Caki2 (cell line): ENCODE results near the gene NPBWR2. TPM values are rescaled to one million over a fixed set of nuclear protein-coding genes. Genes with fewer than 3 reads are reported as not detected.

Source experiments
- DNase-seq: peaks from one replicate; pipeline ENCODE4 v3.0.0-alpha.2; 2015; ENCODE audit warnings: low read depth
- in situ Hi-C: cut with HindIII; loops from 2 replicates; pipeline ENCODE4 v1.10.0; 2016; ENCODE audit warnings: low sequenced_read_pairs, low pct_unique_long_range_greater_than_20kb, mixed read lengths
- total RNA-seq: library from RNA; depleted of rRNA; stranded (reverse); fragments of >200 nt; shearing (Covaris generic); gene quantifications from 2 replicates; pipeline ENCODE4 v1.2.3, GENCODE V29; 2014; ENCODE audit warnings: low replicate concordance

The NPBWR2 gene
- total RNA-seq, 1 experiment from 2014 or later: not detected

GRCh38 chr20:64069614-64070243 is 37.6 kb downstream of the NPBWR2 start:
- in situ Hi-C loops: no loop called here

DNA sequence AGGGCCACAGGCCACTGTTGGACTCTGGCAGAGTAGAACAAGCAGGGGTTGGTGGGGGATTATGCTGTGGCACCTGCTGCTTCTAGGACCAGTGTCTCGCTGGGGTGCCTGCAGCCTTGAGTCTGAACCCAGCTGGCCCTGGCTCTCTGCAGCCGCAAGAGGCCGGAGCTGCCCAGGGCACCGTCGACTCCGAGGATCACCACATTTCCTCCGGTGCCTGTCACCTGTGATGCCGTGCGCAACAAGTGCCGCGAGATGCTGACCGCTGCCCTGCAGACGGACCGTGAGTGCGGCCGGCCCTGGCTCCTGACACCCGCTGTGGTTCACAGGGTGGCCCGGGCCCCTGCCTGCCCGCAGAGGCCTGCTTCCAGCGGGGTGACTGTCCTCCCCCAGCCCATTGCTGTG is 38.2 kb downstream of the NPBWR2 start:
- DNase-seq: no peak
- in situ Hi-C loops: no loop called here

More at GRCh38 chr20:64069614-64070243, 37.6 kb downstream of the NPBWR2 start:
- DNase-seq: peak; percentile 49

DNA sequence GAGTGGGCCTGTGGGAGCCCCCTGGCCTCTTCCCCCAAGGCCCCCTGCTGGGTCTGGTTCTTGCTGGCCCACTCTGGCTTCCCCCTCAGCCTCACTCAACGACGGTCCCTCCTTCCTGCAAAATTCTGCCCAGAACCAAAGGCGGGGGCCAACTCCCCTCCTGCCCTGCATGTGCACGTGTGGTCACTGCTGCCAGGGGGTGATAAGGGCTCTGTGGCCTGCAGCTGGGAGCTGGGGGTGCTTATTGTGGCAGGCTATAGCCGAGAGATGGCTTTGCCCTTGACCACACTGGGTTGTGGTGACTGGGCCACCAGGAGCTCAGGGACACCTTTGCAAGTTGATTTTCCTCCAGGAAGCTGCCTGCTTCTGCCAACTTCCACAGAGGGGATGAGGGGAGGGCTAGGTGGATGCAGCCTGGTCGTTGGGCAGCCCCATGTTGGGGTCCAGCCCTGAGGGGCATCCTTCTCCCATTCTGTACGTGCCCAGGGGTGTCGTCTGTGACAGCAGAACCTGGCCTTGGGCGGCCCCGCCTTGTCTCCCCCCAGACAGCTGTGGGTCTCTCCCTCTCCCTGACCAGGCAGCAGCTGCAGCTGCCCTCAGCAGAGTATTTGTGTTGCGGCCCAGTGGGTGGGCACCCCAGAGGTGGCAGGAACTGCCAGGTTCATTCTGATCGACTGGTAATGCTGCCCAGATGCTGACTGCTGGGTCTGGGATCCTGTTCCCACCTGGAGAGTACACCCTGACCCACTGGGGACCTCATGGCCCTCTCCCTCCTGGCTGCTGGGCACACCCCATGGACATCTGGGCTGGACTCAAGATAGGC is 38.8 kb downstream of the NPBWR2 start:
- in situ Hi-C loops: no loop called here
- no peak for DNase-seq

- in situ Hi-C loops: no loop called here
- DNase-seq: no peak
These were observed 39.5 kb downstream of the NPBWR2 start for GRCh38 chr20:64067733-64068307.

GRCh38 chr20:64067005-64067632 is 40.2 kb downstream of the NPBWR2 start:
- in situ Hi-C loops: no loop called here
- no peak for DNase-seq

GRCh38 chr20:64065974-64066343 is 41.4 kb downstream of the NPBWR2 start:
- DNase-seq: peak; percentile 91
- in situ Hi-C loops: no loop called here

- no peak for DNase-seq
- in situ Hi-C loops: no loop called here
These were observed 42.0 kb downstream of the NPBWR2 start for GRCh38 chr20:64065062-64065973.

- in situ Hi-C loops: no loop called here
These were observed 43.1 kb downstream of the NPBWR2 start for GRCh38 chr20:64064145-64064698.

GRCh38 chr20:64063389-64064144 is 43.8 kb downstream of the NPBWR2 start:
- in situ Hi-C loops: no loop called here
- DNase-seq: peak; percentile 45

More at GRCh38 chr20:64064145-64064698, 43.1 kb downstream of the NPBWR2 start:
- DNase-seq: peak; percentile 62

GRCh38 chr20:64062596-64063388 is 44.6 kb downstream of the NPBWR2 start, which contains the start of gene TCEA2:
TCEA2 (plus strand) TSS chr20:64063198; CDS start chr20:64063313, 115 bp downstream.
- in situ Hi-C loops: no loop called here
- DNase-seq: peak; percentile 93

GRCh38 chr20:64062276-64062595 is 45.1 kb downstream of the NPBWR2 start:
- in situ Hi-C loops: no loop called here
- no peak for DNase-seq

DNA sequence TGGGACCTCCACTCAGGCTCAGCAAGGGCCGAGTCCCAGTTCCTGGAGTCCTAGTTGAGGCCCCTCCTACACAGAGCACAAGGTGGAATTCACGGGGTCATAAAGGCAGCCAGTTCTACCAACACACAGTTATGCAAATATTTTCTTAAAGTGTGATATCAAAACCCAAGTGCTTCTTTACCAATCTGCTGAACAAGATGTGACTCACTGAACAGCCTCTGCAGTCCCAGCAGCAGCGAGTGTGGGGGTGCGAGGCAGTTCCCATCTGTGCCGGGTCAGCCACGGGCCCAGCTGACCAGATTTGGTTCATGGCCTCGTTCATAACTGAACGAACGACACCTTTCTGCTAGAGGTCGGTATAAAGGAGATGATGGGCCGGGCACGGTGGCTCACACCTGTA is 48.8 kb downstream of the NPBWR2 start:
- DNase-seq: peak; percentile 64
- in situ Hi-C loops: no loop called here

- peak; percentile 62 for DNase-seq
- in situ Hi-C loops: no loop called here
These were observed 49.5 kb downstream of the NPBWR2 start for GRCh38 chr20:64057628-64058498.

DNA sequence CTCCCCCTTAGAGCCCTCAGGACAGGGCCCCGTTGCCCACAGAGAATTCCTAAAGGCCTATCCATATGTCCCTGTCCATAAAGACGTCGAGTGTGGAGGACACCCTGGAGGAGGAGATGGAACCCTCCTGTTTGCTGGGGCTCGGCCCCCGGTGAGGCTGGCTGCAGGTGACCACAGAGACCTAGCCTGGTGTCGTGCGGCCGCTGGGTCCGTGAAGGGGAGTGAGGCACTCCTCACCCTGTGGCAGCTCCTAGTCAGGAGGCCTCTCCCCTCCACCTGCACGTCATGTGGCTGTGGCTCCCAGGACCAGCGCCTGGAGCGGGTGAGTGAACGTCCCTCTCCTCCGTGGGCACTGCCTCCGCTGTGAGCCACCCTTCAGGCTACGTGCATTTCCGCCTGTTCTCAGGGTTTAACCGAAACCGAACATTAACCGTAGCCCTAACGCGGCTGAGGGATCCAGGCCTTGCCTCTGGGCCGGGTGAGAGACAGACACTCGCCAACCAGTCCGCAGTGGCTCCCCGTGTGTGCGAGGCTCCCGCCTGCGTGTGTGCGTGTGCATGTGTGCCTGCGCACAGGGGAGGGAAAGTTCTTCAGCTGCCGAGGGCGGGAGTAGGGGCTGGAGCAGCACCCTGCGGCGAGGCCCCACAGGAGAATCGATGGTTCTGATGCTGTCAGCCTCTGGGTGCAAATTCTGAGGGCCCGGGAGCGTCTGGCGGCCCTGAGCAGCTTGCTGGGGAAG is 50.3 kb downstream of the NPBWR2 start:
- in situ Hi-C loops: no loop called here
- DNase-seq: no peak

- in situ Hi-C loops: no loop called here
- DNase-seq: no peak
These were observed 50.8 kb downstream of the NPBWR2 start for GRCh38 chr20:64056639-64056888.
